Measurements from ENCODE around the gene PFDN1.

DNA sequence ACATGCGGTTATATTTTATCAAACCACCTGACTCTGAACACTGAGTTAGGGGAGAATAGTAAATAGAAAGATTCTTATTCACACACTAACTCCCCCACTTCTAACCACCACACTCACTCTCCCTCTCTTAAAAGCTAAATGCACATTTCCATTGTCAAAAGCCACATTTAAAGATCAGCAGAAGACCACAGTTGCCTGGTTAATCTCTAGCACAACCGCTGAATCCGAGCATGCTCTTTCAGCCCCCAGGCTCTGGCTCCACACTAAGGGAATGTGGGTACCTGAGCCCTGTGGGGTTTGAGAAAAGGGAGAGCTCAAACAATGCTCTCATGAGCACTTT, 35.7 kb downstream of the PFDN1 start:
- TF ChIP-seq EGR1 (conservative IDR thresholded peaks at IDR 0.05) (no peak), POLR2A (conservative IDR thresholded peaks at IDR 0.05) (no peak), HNRNPH1 (optimal IDR thresholded peaks at IDR 0.05; ENCODE audit: low read depth, low read length) (no peak), SMC3 (conservative IDR thresholded peaks at IDR 0.05; ENCODE audit: insufficient read depth, low read depth, low read length) (no peak), POLR2AphosphoS5 (IDR thresholded peaks at IDR 0.05; ENCODE audit: control insufficient read depth, insufficient read depth, low read depth, low read length) (no peak), XRCC5 (IDR thresholded peaks at IDR 0.05; ENCODE audit: low read depth, low read length) (no peak), ZNF263 (CRISPR knock-in tag; IDR thresholded peaks at IDR 0.05; ENCODE audit: borderline replicate concordance) (no peak), EZH2 (IDR thresholded peaks at IDR 0.05; ENCODE audit: borderline replicate concordance, low read depth, low read length) (no peak), ZNF830 (CRISPR knock-in tag; IDR thresholded peaks at IDR 0.05) (no peak)
- TF ChIP-seq, protein P1, sequence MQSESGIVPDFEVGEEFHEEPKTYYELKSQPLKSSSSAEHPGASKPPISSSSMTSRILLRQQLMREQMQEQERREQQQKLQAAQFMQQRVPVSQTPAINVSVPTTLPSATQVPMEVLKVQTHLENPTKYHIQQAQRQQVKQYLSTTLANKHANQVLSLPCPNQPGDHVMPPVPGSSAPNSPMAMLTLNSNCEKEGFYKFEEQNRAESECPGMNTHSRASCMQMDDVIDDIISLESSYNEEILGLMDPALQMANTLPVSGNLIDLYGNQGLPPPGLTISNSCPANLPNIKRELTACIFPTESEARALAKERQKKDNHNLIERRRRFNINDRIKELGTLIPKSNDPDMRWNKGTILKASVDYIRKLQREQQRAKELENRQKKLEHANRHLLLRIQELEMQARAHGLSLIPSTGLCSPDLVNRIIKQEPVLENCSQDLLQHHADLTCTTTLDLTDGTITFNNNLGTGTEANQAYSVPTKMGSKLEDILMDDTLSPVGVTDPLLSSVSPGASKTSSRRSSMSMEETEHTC (IDR thresholded peaks at IDR 0.05): no peak
- TF ChIP-seq, protein P2, sequence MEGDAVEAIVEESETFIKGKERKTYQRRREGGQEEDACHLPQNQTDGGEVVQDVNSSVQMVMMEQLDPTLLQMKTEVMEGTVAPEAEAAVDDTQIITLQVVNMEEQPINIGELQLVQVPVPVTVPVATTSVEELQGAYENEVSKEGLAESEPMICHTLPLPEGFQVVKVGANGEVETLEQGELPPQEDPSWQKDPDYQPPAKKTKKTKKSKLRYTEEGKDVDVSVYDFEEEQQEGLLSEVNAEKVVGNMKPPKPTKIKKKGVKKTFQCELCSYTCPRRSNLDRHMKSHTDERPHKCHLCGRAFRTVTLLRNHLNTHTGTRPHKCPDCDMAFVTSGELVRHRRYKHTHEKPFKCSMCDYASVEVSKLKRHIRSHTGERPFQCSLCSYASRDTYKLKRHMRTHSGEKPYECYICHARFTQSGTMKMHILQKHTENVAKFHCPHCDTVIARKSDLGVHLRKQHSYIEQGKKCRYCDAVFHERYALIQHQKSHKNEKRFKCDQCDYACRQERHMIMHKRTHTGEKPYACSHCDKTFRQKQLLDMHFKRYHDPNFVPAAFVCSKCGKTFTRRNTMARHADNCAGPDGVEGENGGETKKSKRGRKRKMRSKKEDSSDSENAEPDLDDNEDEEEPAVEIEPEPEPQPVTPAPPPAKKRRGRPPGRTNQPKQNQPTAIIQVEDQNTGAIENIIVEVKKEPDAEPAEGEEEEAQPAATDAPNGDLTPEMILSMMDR (IDR thresholded peaks at IDR 0.05 in 2 of 3, conservative IDR thresholded peaks at IDR 0.05 in 1 of 3; ENCODE audit: insufficient read depth in 2 of 3, low read depth in 1 of 3, low read length in 3 of 3): no peak

All from K562 (cell line).